Measurements from ENCODE around the gene RAMP3. TPM values are rescaled to one million over a fixed set of nuclear protein-coding genes. Genes with fewer than 3 reads are reported as not detected.
A peak's percentile ranks its signal among the peaks of the same experiment; 100 is the strongest.

RAMP3 gene
- total RNA-seq, 1 experiment from 2014 or later, result not detected

DNA sequence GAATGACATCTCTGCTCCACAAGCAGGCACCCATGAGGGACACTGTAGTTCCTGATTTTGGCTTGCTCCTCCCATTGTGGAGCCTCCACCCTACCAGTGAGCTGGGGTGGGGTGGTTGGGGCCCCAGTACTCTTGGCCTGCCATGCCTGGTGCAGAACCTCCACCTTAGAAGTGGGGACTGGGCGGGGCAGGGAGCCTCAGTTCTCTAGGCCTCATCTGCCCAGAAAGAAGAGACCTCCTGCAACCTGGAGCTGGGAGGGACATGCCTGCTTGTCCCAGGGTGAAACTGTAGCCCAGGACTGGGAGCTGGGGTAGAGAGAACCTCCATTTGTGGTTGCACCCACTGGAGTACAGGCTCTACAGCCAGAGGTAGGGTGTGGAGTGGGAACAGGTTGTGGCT, 14.4 kb downstream of the RAMP3 start:
- no peak for DNase-seq (ENCODE audit: low read depth, low spot score)
- in situ Hi-C loops (cut with HindIII; ENCODE audit: low pct_unique_long_range_greater_than_20kb, low sequenced_read_pairs), result no loop called here

DNA sequence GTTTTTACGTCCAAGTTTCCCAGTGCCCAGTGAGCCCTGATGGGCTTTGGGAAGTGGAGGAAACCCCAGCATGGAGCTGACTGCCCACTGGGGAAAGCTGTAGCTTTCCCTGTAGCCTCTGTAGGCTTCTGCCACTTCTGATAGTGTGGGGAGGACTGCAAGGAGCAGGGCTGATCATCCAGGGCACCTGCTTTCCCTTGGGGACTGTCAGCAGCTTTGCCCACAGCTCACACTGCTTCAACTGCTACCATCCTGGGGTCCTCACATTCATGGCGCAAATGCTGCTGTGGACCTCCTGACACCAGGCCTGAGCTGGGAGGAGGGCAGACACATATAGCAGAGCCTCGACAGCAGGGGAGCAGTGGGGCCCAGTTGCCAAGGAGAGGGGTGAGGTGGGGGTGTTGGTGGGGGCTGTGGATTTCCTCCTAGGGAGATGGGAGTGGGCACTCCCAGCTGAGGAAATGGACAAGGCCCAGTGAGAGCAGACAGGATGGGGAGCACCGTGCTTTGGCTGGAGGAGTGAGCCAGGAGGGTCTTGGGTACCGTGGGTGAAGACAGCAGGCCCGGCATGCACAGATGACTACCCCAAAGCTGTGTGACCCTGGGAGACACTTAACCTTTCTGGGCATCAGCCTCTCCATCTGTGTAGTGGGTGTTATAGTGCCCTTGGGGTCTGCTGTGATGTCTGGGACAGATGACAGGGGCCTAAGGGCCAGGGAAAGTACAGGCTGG, 16.2 kb downstream of the RAMP3 start:
- no peak for DNase-seq (ENCODE audit: low read depth, low spot score)
- in situ Hi-C loops (cut with HindIII; ENCODE audit: low pct_unique_long_range_greater_than_20kb, low sequenced_read_pairs), result no loop called here

DNA sequence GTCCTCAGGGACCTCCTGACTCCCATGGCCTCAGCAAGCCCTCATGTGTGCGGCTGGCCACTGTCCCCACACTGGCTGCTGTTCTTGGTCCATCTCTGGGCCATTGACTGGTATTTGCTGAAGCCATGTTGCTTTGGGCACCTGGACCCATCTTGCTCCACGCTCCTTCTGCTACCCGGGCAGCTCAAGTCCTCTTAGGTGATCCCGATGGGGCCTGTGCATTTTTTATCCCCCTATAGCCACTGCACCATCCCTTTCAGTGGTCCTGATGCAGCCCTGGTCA, 16.7 kb downstream of the RAMP3 start:
- DNase-seq (ENCODE audit: low read depth, low spot score), result no peak
- in situ Hi-C loops (cut with HindIII; ENCODE audit: low pct_unique_long_range_greater_than_20kb, low sequenced_read_pairs), result no loop called here

DNA sequence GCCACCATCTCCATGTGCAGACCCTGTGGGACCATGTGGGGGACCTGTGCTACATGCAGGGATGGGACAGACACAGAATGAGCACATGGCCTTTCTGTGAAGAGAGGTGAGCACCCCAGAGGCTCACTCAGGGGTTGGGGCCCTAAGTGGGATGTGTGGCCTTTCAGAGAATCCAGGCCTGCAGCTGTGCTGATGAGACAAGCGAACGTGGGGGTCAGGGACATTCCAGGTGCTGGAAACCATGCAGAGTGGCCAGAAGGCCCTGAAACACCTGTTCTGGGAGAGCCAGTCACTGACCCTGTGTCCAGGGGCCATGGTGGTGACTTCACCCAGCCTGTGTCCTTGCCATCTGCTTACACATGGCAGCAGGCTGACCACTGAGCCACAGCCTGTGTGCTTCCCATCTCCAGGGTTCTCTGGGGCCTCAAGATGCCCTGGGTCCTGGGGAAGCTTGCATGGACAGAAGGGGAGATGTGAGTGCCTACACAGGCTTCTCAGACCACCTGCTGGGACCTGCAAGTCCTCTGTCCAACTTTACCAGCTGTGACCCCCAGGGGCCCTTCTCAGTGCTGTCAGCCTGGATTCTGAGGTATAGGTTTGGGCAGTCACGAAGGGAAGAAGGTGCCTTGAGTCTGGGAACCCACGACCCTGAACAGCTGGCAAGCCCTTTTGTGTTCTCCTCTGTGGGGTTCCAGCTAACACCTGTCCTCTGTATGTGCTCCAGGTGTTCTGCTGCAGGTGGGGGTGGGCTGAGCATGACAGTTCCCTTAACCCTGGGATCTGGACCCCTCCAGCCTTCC, 17.6 kb downstream of the RAMP3 start:
- DNase-seq (ENCODE audit: low read depth, low spot score), result no peak
- in situ Hi-C loops (cut with HindIII; ENCODE audit: low pct_unique_long_range_greater_than_20kb, low sequenced_read_pairs), result no loop called here

DNA sequence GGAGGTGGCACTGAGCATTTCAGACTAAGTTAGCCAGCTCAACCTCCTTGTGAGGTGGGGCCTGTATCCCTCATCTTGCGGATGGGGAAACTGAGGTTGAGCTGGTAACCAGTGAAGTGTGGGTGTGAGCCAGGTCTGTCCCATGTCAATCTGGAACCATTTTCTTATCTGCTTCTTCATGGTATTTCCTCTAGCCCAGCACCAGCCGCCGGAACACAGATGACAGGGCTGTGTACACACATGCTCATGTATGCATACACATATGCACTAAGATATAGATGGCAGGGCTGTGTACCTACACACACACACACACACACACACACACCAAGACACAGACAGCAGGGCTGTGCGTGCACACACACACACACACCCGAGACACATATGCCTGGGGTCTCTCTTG, 18.5 kb downstream of the RAMP3 start:
- no peak for DNase-seq (ENCODE audit: low read depth, low spot score)
- in situ Hi-C loops (cut with HindIII; ENCODE audit: low pct_unique_long_range_greater_than_20kb, low sequenced_read_pairs), result no loop called here

DNA sequence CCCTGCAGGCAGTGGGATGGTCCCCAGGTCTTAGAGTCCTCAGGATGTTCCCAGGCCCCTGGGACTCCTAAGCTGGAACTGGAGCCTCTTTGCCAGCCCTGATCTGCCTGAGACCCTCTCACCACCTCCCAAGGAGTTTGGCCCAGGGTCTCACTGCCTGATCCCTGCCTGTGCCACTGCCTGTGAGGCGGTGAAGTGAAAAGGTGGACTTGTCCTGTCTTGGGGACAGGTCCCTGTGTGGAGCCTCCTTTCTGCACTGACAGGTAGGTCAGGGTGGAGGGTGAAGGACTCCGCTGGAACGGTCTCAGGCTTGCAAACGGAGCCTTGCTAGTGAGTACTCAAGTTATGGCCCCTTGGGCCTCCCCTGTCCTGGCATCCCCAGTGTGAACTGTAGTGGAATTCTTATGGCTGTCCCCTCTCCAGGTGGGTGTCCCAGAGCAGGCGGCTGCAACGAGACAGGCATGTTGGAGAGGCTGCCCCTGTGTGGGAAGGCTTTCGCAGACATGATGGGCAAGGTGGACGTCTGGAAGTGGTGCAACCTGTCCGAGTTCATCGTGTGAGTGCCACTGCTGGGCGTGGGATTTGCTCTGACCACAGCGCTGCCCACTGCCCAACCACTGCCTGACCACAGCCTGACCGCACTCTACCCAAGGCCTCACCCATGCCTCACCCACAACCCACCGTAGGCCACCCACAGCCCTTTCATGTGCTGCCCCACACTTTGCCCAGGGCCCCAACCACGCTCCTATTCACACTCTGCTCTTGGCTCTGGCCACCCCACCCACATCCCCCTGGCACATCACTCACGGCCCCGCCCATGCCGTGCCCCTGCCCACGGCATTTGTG, 19.5 kb downstream of the RAMP3 start:
- no peak for DNase-seq (ENCODE audit: low read depth, low spot score)

DNA sequence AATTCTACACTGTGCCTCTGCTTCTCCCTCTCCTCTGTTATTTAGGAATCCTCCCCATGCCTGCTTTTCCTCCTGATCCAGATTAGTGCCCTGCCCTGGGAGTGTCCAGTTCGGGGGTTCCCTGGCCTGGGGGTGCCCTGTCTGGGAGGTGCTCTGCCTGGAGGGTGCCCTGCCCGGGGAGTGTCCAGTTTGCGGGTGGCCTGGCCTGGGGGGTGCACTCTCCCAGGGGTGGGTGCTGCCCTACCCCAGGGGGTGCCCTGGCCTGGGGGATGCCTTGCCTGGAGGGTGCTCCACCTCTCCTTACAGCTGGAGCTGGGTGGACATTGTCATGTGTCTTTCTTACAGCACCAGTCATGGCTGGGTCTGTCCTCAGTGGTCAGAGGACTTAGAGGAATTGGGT, 20.2 kb downstream of the RAMP3 start:
- in situ Hi-C loops (cut with HindIII; ENCODE audit: low pct_unique_long_range_greater_than_20kb, low sequenced_read_pairs), result no loop called here
- no peak for DNase-seq (ENCODE audit: low read depth, low spot score)

More for the DNA sequence above, 19.5 kb downstream of the RAMP3 start:
- in situ Hi-C loops (cut with HindIII; ENCODE audit: low pct_unique_long_range_greater_than_20kb, low sequenced_read_pairs), result no loop called here

DNA sequence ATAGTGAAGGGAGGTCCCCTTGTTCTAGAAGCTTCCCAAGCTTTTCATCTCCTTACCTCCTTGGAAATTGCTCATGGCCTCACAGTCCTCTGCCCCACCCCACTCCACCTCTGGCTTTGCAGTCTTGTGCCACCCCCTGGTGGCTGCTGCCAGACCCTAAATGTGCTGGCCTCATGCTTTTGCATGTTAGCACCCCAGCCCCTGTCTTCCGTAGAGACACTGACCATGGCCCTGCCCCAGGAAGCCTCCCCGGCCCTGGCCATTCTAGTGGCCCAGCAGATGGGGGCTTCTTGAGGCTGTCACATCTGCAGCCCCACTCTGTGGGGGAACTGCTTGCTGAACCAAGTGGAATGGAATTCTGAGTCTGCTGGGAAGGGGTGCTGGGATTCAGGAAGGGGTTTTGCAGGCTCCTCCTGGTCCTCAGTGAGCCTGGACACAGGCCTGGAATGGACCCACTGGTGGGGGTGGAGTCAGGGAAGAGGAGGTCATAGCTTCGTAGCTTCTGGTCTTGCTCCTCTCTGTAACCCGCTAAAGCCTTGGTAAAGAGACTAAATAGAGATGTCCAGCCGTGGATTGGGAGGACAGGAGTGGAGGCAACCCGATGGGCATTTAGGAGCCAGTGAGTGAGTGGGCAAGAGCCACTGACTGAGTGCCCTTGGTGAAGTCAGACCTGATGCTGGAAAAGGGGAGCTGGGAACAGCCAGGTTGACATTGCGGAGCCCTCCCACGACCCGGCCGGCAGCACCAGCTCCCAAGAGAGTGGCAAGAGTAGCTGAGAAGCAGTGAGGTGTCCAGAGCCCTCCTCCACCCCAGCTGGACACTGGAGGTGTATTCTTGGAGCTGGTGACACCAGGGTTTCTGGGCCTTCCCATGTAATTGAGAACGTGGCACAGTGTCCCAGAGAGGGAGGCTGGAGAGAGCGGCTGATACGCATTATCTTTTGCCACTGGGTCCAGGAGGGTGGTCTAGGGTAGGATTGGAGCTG, 20.9 kb downstream of the RAMP3 start:
- in situ Hi-C loops (cut with HindIII; ENCODE audit: low pct_unique_long_range_greater_than_20kb, low sequenced_read_pairs), result no loop called here
- peak; percentile 66 for DNase-seq (ENCODE audit: low read depth, low spot score)

DNA sequence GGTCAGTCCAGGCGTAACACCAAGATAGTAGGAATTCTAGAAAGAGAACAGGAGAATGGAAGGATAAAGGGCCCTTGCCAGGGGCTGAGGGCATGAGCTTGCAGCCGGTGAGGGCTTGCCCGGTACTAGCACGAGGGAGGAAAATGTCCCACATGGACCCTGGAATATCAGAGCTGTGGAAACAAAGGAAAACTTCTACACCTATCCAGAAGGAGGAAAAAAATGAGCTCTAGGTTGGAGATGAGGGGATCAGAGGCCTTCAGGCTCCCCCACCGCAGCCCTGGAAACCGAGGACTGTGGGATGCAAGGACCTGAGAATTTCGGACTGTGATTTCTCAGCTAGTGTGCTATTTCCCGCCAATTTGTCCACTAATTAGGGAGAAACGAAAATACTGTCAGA, 22.1 kb downstream of the RAMP3 start:
- no peak for DNase-seq (ENCODE audit: low read depth, low spot score)
- in situ Hi-C loops (cut with HindIII; ENCODE audit: low pct_unique_long_range_greater_than_20kb, low sequenced_read_pairs), result no loop called here

DNA sequence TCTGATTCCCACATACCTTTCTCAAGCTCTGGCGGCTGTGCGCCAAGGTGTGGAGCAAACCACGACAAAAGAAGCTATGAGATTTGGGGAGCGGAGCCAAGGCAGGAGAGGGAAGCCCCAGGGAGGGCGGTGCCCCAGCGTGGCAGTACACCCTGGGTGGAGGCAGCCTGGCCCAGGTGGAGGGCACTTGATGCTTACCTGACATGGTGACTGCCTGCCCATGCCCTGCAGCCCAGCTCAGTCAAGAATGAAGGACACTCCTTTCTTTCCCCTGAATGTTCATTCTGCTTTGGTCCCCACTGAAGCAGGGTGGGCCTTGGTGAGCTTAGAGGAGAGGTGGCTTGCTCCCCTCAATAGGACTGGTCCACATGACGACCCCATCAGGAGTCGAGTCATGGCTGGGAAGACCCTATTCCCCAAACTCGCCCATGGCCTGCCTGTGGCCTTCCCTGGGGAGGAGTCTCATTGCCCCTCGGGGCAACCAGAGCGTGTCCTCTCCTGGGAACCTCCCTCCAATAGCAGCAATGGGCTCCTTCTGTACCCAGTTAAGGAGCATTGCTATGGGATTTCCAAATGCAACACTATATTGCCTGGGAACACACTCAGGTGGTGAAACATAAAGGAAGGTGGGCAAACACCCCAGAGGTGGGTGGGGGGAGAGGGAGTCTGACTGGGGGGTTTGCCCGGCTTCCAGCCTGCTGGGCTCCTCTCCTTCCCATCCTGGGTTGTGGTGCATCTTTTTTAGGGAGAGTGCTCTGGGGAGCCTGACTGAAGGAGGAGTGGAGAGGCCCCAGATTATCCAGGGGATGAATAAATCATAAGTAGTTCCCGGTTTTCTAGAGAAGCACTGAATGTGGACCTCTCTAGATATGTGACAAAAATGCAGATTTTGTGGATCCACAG, 22.7 kb downstream of the RAMP3 start:
- DNase-seq (ENCODE audit: low read depth, low spot score), result no peak
- in situ Hi-C loops (cut with HindIII; ENCODE audit: low pct_unique_long_range_greater_than_20kb, low sequenced_read_pairs), result no loop called here

DNA sequence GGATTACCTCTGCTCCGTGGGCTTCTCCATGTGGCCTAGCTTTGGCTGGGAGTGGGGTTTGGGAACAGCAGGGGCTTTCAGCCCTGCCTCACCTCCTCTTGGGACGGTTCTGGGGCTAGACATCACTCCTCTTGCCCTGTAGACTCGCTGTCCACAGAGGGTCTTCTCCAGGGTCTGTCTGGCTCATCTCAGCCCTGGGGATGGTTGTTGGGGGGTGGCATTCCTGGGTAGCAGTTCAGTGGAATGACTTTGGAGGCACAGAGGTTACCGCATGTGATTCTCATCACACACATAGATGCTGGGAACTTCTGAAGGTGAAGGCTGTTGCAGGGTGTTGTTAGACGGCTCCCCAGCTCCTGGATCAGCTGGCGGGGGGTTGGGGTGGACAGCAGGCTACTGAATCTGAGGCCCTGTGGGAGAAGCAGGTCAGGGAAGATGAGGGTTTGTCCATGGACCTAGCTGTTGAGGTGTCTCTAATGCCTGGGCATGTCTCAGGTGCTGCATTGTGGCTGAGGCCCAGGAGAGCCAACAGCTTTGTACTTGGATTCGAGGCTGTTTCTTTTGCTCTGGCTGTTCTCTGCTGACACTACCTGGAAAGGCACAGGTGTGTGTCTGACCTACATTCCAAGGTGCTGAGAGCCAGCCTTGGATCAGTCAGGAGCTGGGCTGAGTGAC, 23.8 kb downstream of the RAMP3 start:
- no peak for DNase-seq (ENCODE audit: low read depth, low spot score)
- in situ Hi-C loops (cut with HindIII; ENCODE audit: low pct_unique_long_range_greater_than_20kb, low sequenced_read_pairs), result no loop called here

DNA sequence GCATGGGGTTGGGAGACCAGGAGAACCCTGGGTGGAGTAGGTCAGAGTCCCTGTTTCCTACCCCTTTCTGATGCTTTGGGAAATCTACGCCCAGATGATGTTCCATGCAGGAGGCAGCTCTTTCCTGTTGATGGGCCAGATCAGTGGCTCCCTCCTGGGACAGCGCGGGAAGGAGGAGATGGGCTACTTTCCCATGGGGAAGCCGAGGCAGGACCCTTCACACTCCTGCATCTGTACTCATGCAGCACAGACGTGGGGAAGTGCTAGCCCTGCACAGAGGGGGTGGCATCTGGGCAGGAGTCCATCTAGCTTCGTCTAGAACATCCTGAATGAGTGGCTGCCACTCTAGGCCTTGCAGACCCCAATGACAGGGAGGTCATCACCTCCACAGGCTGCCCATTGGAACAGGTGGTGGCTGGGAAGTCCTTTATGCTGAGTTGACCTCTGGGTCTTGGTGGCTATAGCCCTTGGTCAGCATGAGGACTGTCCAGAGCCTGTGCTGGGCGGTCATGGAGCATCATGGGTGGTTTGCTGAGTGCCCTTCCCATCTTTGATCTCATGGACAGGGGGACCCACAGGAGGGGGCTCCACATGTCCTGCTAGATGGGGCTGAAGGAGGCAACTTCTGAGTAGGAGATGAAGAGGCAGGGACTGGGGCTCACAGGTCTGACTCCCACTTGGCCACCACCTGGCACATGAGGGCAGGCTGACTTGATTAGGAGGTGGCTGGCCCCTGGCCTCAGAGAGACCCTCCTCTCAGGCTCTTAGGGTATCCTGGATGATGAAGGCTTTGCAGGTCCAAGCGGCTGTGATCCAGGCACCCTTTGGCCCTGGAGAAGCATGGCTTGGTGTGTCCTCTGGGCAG, 24.6 kb downstream of the RAMP3 start:
- in situ Hi-C loops (cut with HindIII; ENCODE audit: low pct_unique_long_range_greater_than_20kb, low sequenced_read_pairs), result no loop called here
- DNase-seq (ENCODE audit: low read depth, low spot score), result no peak

DNA sequence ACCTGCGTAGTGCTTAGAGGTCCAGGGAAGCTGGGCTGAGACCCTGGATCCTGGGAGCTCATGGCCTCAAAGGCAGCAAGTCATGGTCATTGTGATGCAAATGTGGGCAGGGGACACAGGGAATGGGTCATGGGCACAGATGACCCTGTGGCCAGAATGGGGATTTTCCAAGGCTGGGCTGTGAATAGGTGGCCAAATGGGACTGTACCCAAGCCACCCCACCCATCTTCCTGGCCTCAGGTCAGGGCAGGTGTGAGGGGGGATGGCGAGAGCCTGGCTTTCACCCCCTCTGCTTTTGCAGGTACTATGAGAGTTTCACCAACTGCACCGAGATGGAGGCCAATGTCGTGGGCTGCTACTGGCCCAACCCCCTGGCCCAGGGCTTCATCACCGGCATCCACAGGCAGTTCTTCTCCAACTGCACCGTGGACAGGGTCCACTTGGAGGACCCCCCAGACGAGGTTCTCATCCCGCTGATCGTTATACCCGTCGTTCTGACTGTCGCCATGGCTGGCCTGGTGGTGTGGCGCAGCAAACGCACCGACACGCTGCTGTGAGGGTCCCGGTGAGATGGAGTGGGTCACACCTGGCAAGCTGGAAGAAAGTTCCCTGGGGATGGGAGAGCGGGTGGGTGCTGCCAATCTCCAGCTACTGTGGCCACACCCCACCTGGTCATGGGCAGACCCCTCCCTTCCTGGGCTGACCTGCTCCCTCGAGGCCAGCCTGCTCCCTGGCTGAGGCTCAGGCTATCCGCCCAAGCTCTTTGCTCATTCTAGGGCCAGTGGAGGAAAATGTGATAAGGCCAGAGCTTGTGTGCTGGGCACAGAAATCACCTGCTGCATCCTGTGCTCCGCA, 25.5 kb downstream of the RAMP3 start:
- in situ Hi-C loops (cut with HindIII; ENCODE audit: low pct_unique_long_range_greater_than_20kb, low sequenced_read_pairs), result no loop called here
- no peak for DNase-seq (ENCODE audit: low read depth, low spot score)

DNA sequence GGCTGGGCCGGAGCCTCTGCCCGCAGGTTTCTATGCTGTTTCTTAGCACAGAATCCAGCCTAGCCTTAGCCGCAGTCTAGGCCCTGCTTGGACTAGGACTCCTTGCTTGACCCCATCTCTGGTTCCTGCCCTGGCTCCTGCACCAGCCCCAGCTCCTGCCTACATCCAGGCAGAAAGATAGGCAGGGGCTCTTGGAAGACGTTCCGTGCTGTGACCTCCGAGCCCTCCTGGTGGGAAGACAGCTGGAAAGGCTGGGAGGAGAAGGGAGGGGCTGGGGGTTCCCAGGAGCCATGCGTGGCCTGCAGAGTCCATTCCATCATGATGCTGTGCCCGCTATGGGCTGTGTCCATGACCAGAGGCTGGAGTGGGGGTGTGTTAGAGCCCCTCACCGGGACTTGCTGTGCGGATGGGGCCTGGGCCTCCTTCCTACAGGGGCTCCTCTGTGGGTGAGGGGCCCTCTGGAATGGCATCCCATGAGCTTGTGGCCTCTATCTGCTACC, 26.2 kb downstream of the RAMP3 start:
- in situ Hi-C loops (cut with HindIII; ENCODE audit: low pct_unique_long_range_greater_than_20kb, low sequenced_read_pairs), result no loop called here
- DNase-seq (ENCODE audit: low read depth, low spot score), result no peak

Data from SK-MEL-5 (cell line).